ENCODE data around the gene GALNT14.

Gene GALNT14

DNA sequence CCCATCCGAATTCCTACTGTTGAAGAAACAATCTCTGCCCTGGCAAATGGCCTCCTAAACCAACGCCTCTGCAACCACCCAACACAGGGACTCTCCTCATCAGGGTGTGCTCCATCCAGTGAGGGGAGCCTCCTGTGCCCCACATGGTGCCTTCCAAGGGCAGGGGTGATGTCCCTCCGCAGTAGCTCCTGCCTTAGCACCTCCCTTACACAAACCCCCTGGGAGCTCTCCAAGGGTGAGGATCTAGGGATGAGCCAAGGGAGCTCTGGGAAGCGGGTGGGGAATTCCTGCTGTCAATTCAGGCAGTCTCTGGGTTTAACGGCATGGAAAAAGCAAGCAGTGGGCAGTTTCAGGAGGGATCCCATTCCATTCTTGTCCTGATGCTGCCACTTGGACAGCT is 3.8 kb downstream of the GALNT14 start:
- H3K27me3 ChIP-seq (ENCODE audit: insufficient read depth, low read depth, severe bottlenecking) = peaks cover 38% of the 10 kb centered on the region
- H3K4me3 ChIP-seq (ENCODE audit: low read depth, low read length) = no peak overlapping the region
- H3K36me3 ChIP-seq = no peaks in the 10 kb centered on the region
- TF ChIP-seq CTCF (IDR thresholded peaks at IDR 0.05; ENCODE audit: low read depth, low read length) = no peak
- no peak for DNase-seq
- H3K9me3 ChIP-seq (ENCODE audit: severe bottlenecking) = no peaks in the 10 kb centered on the region
- H3K27ac ChIP-seq = no peak overlapping the region

GRCh38 chr2:31132786-31133185 is 5.5 kb downstream of the GALNT14 start:
- H3K36me3 ChIP-seq = no peaks in the 10 kb centered on the region
- H3K27ac ChIP-seq = no peak overlapping the region
- no peak for DNase-seq
- H3K4me3 ChIP-seq (ENCODE audit: low read depth, low read length) = no peak overlapping the region
- H3K27me3 ChIP-seq (ENCODE audit: insufficient read depth, low read depth, severe bottlenecking) = peaks cover 21% of the 10 kb centered on the region
- no peaks in the 10 kb centered on the region for H3K9me3 ChIP-seq (ENCODE audit: severe bottlenecking)
- no peak for TF ChIP-seq CTCF (IDR thresholded peaks at IDR 0.05; ENCODE audit: low read depth, low read length)

- TF ChIP-seq CTCF (IDR thresholded peaks at IDR 0.05; ENCODE audit: low read depth, low read length) = no peak
- peaks cover 12% of the 10 kb centered on the region for H3K27me3 ChIP-seq (ENCODE audit: insufficient read depth, low read depth, severe bottlenecking)
Measured at GRCh38 chr2:31131871-31132270, 6.4 kb downstream of the GALNT14 start.

GRCh38 chr2:31129375-31130171 is 8.7 kb downstream of the GALNT14 start:
- no peak overlapping the region for H3K27ac ChIP-seq
- H3K36me3 ChIP-seq = no peaks in the 10 kb centered on the region
- no peaks in the 10 kb centered on the region for H3K27me3 ChIP-seq (ENCODE audit: insufficient read depth, low read depth, severe bottlenecking)
- DNase-seq = no peak
- TF ChIP-seq CTCF (IDR thresholded peaks at IDR 0.05; ENCODE audit: low read depth, low read length) = no peak
- no peak overlapping the region for H3K4me3 ChIP-seq (ENCODE audit: low read depth, low read length)
- no peaks in the 10 kb centered on the region for H3K9me3 ChIP-seq (ENCODE audit: severe bottlenecking)

More at GRCh38 chr2:31131871-31132270, 6.4 kb downstream of the GALNT14 start:
- no peaks in the 10 kb centered on the region for H3K9me3 ChIP-seq (ENCODE audit: severe bottlenecking)
- no peaks in the 10 kb centered on the region for H3K36me3 ChIP-seq
- no peak overlapping the region for H3K4me3 ChIP-seq (ENCODE audit: low read depth, low read length)
- DNase-seq = no peak
- no peak overlapping the region for H3K27ac ChIP-seq

- Histone ChIP-seq H3K27me3 (ENCODE audit: insufficient read depth, low read depth, severe bottlenecking) (no peaks in the 10 kb centered on the region), H3K4me3 (ENCODE audit: low read depth, low read length) (no peak overlapping the region), H3K9me3 (ENCODE audit: severe bottlenecking) (no peaks in the 10 kb centered on the region), H3K36me3 (no peaks in the 10 kb centered on the region), H3K27ac (no peak overlapping the region)
- DNase-seq = no peak
- TF ChIP-seq CTCF (IDR thresholded peaks at IDR 0.05; ENCODE audit: low read depth, low read length) = no peak
Measured at GRCh38 chr2:31127931-31128330, 10.3 kb downstream of the GALNT14 start.
